Astrocyte of the spinal cord (primary cell): ENCODE results near the gene PEX19.

Source experiments
- DNase-seq: peaks from one replicate; pipeline ENCODE4 v3.0.0; 2011; ENCODE audit warnings: low read depth, low spot score
- H3K4me3 ChIP-seq: 2 replicates; pipeline ENCODE4 v1.5.1; 2011; ENCODE audit warnings: low read depth, mild to moderate bottlenecking, low read length, moderate library complexity
- CTCF ChIP-seq: IDR thresholded peaks from 2 replicates; pipeline ENCODE4 v1.5.1; 2012; ENCODE audit warnings: low read depth, mild to moderate bottlenecking, low read length, inconsistent platforms
- in situ Hi-C: cut with HindIII; loops from 2 replicates; pipeline ENCODE4 v1.10.0; 2017; ENCODE audit warnings: low sequenced_read_pairs

The PEX19 gene

GRCh38 chr1:160322831-160323230 lies 37.9 kb upstream of the PEX19 start:
- no peak for DNase-seq
- TF ChIP-seq CTCF = no peak
- in situ Hi-C loops = no loop called here
- no peak overlapping the region for H3K4me3 ChIP-seq

GRCh38 chr1:160315359-160315758 lies 30.4 kb upstream of the PEX19 start:
- no peak for TF ChIP-seq CTCF
- in situ Hi-C loops = no loop called here
- H3K4me3 ChIP-seq = no peak overlapping the region
- no peak for DNase-seq

DNA sequence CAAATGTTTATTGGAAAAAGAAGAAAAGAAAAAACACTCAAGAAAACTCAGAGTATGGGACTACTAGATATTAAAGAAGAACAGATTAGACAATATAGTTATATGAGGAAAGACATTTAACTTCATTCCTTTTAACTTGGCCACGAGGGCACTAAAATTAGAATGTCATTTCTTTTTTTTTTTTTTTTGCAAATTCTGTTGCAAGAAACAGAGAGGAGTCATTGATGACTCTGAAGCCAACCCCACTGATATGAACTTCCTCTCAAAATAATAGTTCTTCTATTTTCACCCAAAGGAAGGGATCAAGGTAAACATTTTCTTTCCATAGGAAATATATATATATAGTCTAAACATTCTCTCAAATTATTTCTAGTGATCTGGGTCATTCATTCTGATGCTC lies 24.6 kb upstream of the PEX19 start:
- H3K4me3 ChIP-seq = no peak overlapping the region
- TF ChIP-seq CTCF = no peak
- in situ Hi-C loops = no loop called here
- DNase-seq = no peak

DNA sequence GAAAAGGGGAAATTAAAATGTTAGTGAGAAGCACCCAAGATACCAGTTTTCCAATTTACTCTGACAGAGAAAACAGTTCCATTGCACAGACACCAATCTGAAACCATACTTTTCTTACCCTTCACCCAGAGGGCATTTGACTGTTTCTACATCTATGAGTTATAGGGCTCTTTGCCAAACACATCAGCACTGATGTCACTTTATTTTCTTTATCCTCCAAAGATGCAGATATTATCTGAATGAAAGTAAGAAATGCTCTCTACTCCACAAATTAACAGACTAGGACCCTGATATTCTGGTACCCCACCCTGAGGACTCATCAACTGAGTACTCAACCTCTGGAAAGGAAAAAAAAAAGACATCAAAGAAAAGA lies 24.2 kb upstream of the PEX19 start:
- H3K4me3 ChIP-seq = no peak overlapping the region
- no peak for TF ChIP-seq CTCF
- peak; percentile 25 for DNase-seq
- in situ Hi-C loops = no loop called here

DNA sequence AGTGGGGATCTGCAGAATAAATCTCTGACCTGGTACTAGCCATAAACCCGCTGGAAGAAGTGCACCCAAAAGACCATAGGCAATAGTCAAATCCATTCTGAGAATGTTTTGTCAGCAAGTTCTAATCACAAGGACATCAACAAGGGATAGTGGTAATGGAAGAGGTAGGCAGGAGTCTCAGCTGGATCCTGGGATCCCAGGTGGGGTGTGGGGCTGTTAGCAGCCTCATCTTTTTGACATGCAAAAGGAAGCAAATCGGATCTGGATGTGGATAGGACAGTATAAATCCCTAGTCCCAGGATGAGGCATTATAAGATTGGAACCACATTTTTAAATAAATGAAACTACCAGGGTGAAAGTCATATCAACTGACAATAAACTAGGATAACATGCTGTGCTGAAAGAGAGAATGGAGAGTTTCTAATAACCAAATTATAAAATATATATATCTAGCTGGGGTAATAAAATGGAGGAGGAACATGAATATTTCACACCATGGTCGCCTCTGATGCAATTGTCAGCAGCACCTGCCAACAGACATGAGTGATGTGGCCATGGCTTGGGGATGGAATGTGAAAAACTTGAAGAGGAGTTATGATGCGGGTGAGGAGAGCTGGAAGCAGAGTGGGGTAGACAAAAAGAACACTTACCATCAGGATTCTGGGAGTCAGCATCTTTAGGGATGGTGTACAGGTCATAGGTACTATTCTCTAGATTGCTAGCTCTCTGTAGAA lies 23.7 kb upstream of the PEX19 start:
- no peak overlapping the region for H3K4me3 ChIP-seq
- no peak for DNase-seq
- in situ Hi-C loops = no loop called here
- no peak for TF ChIP-seq CTCF

- TF ChIP-seq CTCF = no peak
- DNase-seq = no peak
- H3K4me3 ChIP-seq = no peak overlapping the region
- in situ Hi-C loops = no loop called here
Observed at GRCh38 chr1:160307118-160307791, 22.3 kb upstream of the PEX19 start.
